Raji (cell line): ENCODE measurements around the gene MEGF6.

Source experiments
- POLR2A ChIP-seq: IDR thresholded peaks from 2 replicates; pipeline ENCODE4 v1.6.1; 2011; ENCODE audit warnings: low read depth, low read length, control low read depth; ENCODE audit not compliant: insufficient read depth

MEGF6 gene

GRCh38 chr1:3636531-3636930 lies 25.2 kb upstream of the MEGF6 start:
- TF ChIP-seq POLR2A = no peak

GRCh38 chr1:3636080-3636479 lies 24.8 kb upstream of the MEGF6 start:
- no peak for TF ChIP-seq POLR2A

GRCh38 chr1:3634059-3634800 lies 22.9 kb upstream of the MEGF6 start:
- no peak for TF ChIP-seq POLR2A

GRCh38 chr1:3633344-3634058 lies 22.2 kb upstream of the MEGF6 start:
- no peak for TF ChIP-seq POLR2A

- no peak for TF ChIP-seq POLR2A
Measured at GRCh38 chr1:3632716-3633343, 21.5 kb upstream of the MEGF6 start.

- no peak for TF ChIP-seq POLR2A
Measured at GRCh38 chr1:3632298-3632697, 21.0 kb upstream of the MEGF6 start.

- TF ChIP-seq POLR2A = no peak
Measured at GRCh38 chr1:3631320-3632260, 20.3 kb upstream of the MEGF6 start.

GRCh38 chr1:3630914-3631313 lies 19.6 kb upstream of the MEGF6 start:
- no peak for TF ChIP-seq POLR2A

GRCh38 chr1:3630161-3630611 lies 18.9 kb upstream of the MEGF6 start:
- TF ChIP-seq POLR2A = no peak

- TF ChIP-seq POLR2A = no peak
Measured at GRCh38 chr1:3629561-3630160, 18.4 kb upstream of the MEGF6 start.

GRCh38 chr1:3628445-3628844 lies 17.1 kb upstream of the MEGF6 start:
- no peak for TF ChIP-seq POLR2A

- TF ChIP-seq POLR2A = no peak
Measured at GRCh38 chr1:3627515-3628253, 16.4 kb upstream of the MEGF6 start.

GRCh38 chr1:3626025-3626424 lies 14.7 kb upstream of the MEGF6 start:
- TF ChIP-seq POLR2A = no peak
